Mesothelial cell of epicardium (in vitro differentiated cells): Measurements from ENCODE around the gene ITGB1BP1. TPM values are rescaled to one million over a fixed set of nuclear protein-coding genes. Genes with fewer than 3 reads are reported as not detected.

Experiments
- DNase-seq, 2 experiments: peaks; one replicate each; pipeline ENCODE4 v3.0.0; 2021; ENCODE audit warnings: low spot score in 2 of 2; ENCODE audit not compliant: unreplicated experiment in 2 of 2
- H3K27ac Mint-ChIP-seq: 2 replicates; pipeline ENCODE4 v1.8.0; 2021; ENCODE audit warnings: mixed read lengths
- H3K27me3 Mint-ChIP-seq: 2 replicates; pipeline ENCODE4 v1.8.0; 2021; ENCODE audit warnings: low read depth, mixed read lengths
- H3K36me3 Mint-ChIP-seq: 2 replicates; pipeline ENCODE4 v1.8.0; 2021; ENCODE audit warnings: mixed read lengths
- H3K4me1 Mint-ChIP-seq: 2 replicates; pipeline ENCODE4 v1.8.0; 2021; ENCODE audit warnings: mixed read lengths
- H3K4me3 Mint-ChIP-seq: 2 replicates; pipeline ENCODE4 v1.8.0; 2021; ENCODE audit warnings: mild to moderate bottlenecking, moderate library complexity, mixed read lengths
- H3K9me3 Mint-ChIP-seq: 2 replicates; pipeline ENCODE4 v1.8.0; 2021; ENCODE audit warnings: mixed read lengths
- CTCF ChIP-seq: fragments of 200-600 bp; sonication (generic); IDR thresholded peaks from one replicate; pipeline ENCODE4 v1.5.0; 2021; ENCODE audit warnings: antibody characterized with exemption; ENCODE audit not compliant: unreplicated experiment
- total RNA-seq: library from RNA; stranded (reverse); gene quantifications from 3 replicates; pipeline ENCODE4 v1.2.1, GENCODE V29; 2021

ITGB1BP1 gene
- total RNA-seq, 1 donor from 2014 or later, result 38.0 TPM

- no peak for DNase-seq
- H3K4me3 Mint-ChIP-seq, result no peak overlapping the region
- no peak for TF ChIP-seq CTCF
- no peaks in the 10 kb centered on the region for H3K9me3 Mint-ChIP-seq
- H3K36me3 Mint-ChIP-seq, result peaks cover 23% of the 10 kb centered on the region
- no peaks in the 10 kb centered on the region for H3K27me3 Mint-ChIP-seq
- H3K27ac Mint-ChIP-seq, result no peak overlapping the region
- H3K4me1 Mint-ChIP-seq, result peaks cover 6% of the 10 kb centered on the region
Observed at GRCh38 chr2:9412781-9413180, 10.5 kb downstream of the ITGB1BP1 start.

- DNase-seq, result peak in 1 of 2 experiments; percentile 25
- no peaks in the 10 kb centered on the region for H3K9me3 Mint-ChIP-seq
- no peak overlapping the region for H3K27ac Mint-ChIP-seq
- peaks cover 20% of the 10 kb centered on the region for H3K36me3 Mint-ChIP-seq
- H3K4me3 Mint-ChIP-seq, result no peak overlapping the region
- H3K27me3 Mint-ChIP-seq, result no peaks in the 10 kb centered on the region
- peaks cover 15% of the 10 kb centered on the region for H3K4me1 Mint-ChIP-seq
- TF ChIP-seq CTCF, result no peak
Observed at GRCh38 chr2:9410108-9410507, 13.2 kb downstream of the ITGB1BP1 start.

- no peak for TF ChIP-seq CTCF
- no peak overlapping the region for H3K27ac Mint-ChIP-seq
- peak in 1 of 2 experiments; percentile 13 for DNase-seq
- no peak overlapping the region for H3K4me3 Mint-ChIP-seq
- peaks cover 14% of the 10 kb centered on the region for H3K36me3 Mint-ChIP-seq
- H3K27me3 Mint-ChIP-seq, result no peaks in the 10 kb centered on the region
- peaks cover 16% of the 10 kb centered on the region for H3K4me1 Mint-ChIP-seq
- no peaks in the 10 kb centered on the region for H3K9me3 Mint-ChIP-seq
Observed at GRCh38 chr2:9408641-9409151, 14.6 kb downstream of the ITGB1BP1 start.

GRCh38 chr2:9407363-9407811, 15.9 kb downstream of the ITGB1BP1 start:
- no peaks in the 10 kb centered on the region for H3K9me3 Mint-ChIP-seq
- peak overlapping the region; percentile 69 for H3K27ac Mint-ChIP-seq
- no peaks in the 10 kb centered on the region for H3K27me3 Mint-ChIP-seq
- H3K4me1 Mint-ChIP-seq, result peaks cover 18% of the 10 kb centered on the region
- TF ChIP-seq CTCF, result no peak
- peak in 1 of 2 experiments; percentile 19 for DNase-seq
- peaks cover 9% of the 10 kb centered on the region for H3K36me3 Mint-ChIP-seq
- H3K4me3 Mint-ChIP-seq, result no peak overlapping the region

DNA sequence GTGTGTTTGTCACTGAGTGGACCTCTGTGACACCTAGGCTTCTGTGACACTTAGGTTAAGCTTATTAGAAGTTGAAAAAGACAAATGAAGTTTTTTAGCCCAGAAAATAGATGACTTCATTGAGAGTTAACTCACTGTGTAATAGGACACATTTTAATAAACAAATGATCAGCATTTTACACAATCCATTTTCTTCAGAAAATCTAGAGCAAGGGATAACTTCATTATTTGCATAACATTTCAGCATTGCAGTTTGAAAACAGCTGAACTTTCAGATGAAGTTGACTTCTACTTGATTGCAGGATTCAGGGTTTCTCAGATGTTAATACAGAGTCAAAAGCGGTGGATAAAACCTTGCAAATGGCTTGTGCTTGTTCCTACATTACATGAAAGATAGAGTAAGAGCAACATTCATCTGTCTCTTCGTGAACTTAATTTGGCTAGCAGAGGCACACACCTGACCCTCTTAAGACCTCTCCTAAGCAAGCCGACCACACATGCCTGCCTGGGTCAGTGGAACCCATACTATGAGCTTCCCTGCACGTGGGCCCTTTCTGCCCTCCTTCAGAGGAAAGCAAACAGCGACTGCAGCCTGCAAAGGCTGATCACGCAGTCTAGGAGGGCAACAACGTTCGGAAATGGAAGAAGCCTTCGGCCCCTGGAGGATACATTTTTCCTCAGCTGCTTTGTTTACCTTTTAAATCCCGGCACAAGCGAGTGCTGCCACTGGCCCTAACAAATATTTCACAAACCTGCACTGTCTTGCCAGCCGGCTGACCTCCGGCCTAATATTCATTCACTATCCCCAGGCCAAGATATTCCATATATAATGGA, 16.6 kb downstream of the ITGB1BP1 start:
- Mint-ChIP-seq H3K4me1 (peaks cover 18% of the 10 kb centered on the region), H3K36me3 (peaks cover 4% of the 10 kb centered on the region), H3K4me3 (no peak overlapping the region), H3K27me3 (no peaks in the 10 kb centered on the region), H3K27ac (peak overlapping the region; percentile 69), H3K9me3 (no peaks in the 10 kb centered on the region)
- TF ChIP-seq CTCF, result no peak
- no peak for DNase-seq
